ENCODE results near the gene VIL1. TPM values are rescaled to one million over a fixed set of nuclear protein-coding genes. Genes with fewer than 3 reads are reported as not detected.
A peak's percentile ranks its signal among the peaks of the same experiment; 100 is the strongest.

VIL1 gene
- total and polyA plus RNA-seq, 2 of the 13 experiments (the other 11 are each of a cell fraction or from before 2014, with no cell fraction given), result 287 to 301 TPM

DNA sequence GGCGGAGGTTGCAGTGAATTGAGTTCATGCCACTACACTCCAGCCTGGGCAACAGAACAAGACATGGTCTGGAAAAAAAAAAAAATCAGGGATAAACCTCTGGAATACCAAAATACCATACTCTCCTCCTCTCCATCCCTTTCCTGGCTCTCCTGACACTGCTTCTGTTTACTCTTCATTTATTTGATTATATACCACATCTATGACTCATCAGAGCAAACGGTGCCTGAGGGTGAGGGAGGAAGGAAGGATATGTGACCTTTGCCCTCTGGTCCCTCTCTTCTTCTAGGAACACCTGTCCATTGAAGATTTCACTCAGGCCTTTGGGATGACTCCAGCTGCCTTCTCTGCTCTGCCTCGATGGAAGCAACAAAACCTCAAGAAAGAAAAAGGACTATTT lies 30.0 kb downstream of the VIL1 start (continued):
- TF ChIP-seq, protein P1, sequence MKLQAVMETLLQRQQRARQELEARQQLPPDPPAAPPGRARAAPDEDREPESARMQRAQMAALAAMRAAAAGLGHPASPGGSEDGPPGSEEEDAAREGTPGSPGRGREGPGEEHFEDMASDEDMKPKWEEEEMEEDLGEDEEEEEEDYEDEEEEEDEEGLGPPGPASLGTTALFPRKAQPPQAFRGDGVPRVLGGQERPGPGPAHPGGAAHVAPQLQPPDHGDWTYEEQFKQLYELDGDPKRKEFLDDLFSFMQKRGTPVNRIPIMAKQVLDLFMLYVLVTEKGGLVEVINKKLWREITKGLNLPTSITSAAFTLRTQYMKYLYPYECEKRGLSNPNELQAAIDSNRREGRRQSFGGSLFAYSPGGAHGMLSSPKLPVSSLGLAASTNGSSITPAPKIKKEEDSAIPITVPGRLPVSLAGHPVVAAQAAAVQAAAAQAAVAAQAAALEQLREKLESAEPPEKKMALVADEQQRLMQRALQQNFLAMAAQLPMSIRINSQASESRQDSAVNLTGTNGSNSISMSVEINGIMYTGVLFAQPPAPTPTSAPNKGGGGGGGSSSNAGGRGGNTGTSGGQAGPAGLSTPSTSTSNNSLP (IDR thresholded peaks at IDR 0.05; ENCODE audit: low read depth, low read length), result peak; percentile 89
- TF ChIP-seq, protein P2, sequence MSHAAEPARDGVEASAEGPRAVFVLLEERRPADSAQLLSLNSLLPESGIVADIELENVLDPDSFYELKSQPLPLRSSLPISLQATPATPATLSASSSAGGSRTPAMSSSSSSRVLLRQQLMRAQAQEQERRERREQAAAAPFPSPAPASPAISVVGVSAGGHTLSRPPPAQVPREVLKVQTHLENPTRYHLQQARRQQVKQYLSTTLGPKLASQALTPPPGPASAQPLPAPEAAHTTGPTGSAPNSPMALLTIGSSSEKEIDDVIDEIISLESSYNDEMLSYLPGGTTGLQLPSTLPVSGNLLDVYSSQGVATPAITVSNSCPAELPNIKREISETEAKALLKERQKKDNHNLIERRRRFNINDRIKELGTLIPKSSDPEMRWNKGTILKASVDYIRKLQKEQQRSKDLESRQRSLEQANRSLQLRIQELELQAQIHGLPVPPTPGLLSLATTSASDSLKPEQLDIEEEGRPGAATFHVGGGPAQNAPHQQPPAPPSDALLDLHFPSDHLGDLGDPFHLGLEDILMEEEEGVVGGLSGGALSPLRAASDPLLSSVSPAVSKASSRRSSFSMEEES (CRISPR knock-in tag; IDR thresholded peaks at IDR 0.05), result no peak
- TF ChIP-seq ZNF772 (CRISPR knock-in tag; IDR thresholded peaks at IDR 0.05) (0 out of 2 replicates have a peak, but pooled peaks have one; percentile 37), HNRNPL (IDR thresholded peaks at IDR 0.05; ENCODE audit: low read depth, low read length) (no peak), HDAC2 (CRISPR knock-in tag; IDR thresholded peaks at IDR 0.05) (peak; percentile 82), KLF9 (CRISPR knock-in tag; IDR thresholded peaks at IDR 0.05; ENCODE audit: low read depth) (no peak), ZNF747 (CRISPR knock-in tag; IDR thresholded peaks at IDR 0.05; ENCODE audit: borderline replicate concordance) (peak; percentile 40; the same call in 1 of the 2 replicates), SP140L (CRISPR knock-in tag; IDR thresholded peaks at IDR 0.05; ENCODE audit: borderline replicate concordance) (no peak)
- TF ChIP-seq, protein P3, sequence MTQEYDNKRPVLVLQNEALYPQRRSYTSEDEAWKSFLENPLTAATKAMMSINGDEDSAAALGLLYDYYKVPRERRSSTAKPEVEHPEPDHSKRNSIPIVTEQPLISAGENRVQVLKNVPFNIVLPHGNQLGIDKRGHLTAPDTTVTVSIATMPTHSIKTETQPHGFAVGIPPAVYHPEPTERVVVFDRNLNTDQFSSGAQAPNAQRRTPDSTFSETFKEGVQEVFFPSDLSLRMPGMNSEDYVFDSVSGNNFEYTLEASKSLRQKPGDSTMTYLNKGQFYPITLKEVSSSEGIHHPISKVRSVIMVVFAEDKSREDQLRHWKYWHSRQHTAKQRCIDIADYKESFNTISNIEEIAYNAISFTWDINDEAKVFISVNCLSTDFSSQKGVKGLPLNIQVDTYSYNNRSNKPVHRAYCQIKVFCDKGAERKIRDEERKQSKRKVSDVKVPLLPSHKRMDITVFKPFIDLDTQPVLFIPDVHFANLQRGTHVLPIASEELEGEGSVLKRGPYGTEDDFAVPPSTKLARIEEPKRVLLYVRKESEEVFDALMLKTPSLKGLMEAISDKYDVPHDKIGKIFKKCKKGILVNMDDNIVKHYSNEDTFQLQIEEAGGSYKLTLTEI (CRISPR knock-in tag; conservative IDR thresholded peaks at IDR 0.05), result no peak
- TF ChIP-seq, protein P4, sequence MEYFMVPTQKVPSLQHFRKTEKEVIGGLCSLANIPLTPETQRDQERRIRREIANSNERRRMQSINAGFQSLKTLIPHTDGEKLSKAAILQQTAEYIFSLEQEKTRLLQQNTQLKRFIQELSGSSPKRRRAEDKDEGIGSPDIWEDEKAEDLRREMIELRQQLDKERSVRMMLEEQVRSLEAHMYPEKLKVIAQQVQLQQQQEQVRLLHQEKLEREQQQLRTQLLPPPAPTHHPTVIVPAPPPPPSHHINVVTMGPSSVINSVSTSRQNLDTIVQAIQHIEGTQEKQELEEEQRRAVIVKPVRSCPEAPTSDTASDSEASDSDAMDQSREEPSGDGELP (IDR thresholded peaks at IDR 0.05; ENCODE audit: borderline replicate concordance, low read depth), result 0 out of 2 replicates have a peak, but pooled peaks have one; percentile 53

Data from HepG2 (cell line).